HFF-Myc (cell line): ENCODE measurements around the gene OR2T10.

Source experiments
- DNase-seq: peaks from one replicate; pipeline ENCODE4 v3.0.0-alpha.2; 2011; ENCODE audit warnings: low read depth; ENCODE audit errors: extremely low read depth
- H3K4me3 ChIP-seq: replicated peaks from 2 replicates; pipeline ENCODE4 v1.5.1; 2011; ENCODE audit warnings: low read depth, mild to moderate bottlenecking, control low read depth, low read length
- CTCF ChIP-seq: IDR thresholded peaks from 2 replicates; pipeline ENCODE4 v1.5.1; 2012; ENCODE audit warnings: mild to moderate bottlenecking, low read depth, low read length, control low read depth; ENCODE audit errors: missing control alignments

The OR2T10 gene

DNA sequence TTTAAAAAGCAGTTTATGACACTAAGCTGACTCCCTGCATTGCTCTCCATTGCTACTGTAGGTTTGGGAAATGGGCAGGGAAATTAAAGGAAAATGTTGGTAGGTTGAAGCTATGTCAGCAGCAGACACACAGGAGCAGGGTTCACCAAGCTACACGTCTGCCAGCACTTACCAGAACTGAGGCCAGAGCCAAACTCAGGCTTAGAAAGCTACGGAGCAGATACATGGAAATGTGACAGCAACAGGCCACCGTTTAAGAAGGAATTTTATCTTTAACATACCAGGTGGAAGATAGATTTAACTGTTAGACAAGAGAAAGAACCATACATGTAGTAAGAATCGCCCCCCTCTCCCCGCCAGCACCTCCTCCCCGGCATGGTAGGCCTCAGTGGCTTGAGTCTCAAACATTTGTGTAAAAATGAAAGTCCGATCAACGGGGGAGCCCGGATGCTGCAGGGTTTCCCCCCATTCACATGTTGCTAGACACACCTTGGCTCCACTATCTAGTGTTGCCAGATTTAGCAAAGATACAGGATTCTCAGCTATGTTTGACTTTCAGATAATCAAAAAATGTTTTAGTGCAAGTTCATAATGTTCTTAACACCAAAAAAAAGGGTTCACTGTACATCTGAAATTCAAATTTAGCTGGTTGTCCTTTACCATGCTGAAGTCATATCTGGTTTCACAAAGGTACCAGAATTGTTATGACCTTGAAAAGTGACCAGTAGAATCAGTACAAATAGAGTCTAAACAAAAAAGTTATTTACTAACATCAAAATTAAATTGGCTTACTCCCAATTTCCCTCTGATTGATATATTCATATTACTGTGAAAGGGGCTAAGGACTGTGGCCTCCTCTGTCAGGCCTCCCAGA, 30.7 kb upstream of the OR2T10 start:
- no peak overlapping the region for H3K4me3 ChIP-seq
- no peak for TF ChIP-seq CTCF
- no peak for DNase-seq

GRCh38 chr1:248625971-248626370, 28.5 kb upstream of the OR2T10 start:
- no peak for DNase-seq
- no peak for TF ChIP-seq CTCF
- no peak overlapping the region for H3K4me3 ChIP-seq

GRCh38 chr1:248625166-248625565, 27.7 kb upstream of the OR2T10 start:
- no peak overlapping the region for H3K4me3 ChIP-seq
- TF ChIP-seq CTCF: no peak
- DNase-seq: no peak

GRCh38 chr1:248622570-248623001, 25.1 kb upstream of the OR2T10 start:
- no peak for DNase-seq
- no peak overlapping the region for H3K4me3 ChIP-seq
- TF ChIP-seq CTCF: no peak

- no peak for TF ChIP-seq CTCF
- no peak overlapping the region for H3K4me3 ChIP-seq
- no peak for DNase-seq
Measured at GRCh38 chr1:248621770-248622169, 24.3 kb upstream of the OR2T10 start.

GRCh38 chr1:248618878-248619277, 21.4 kb upstream of the OR2T10 start:
- no peak for DNase-seq
- peak; percentile 23 for TF ChIP-seq CTCF
- H3K4me3 ChIP-seq: no peak overlapping the region
